ENCODE measurements around the gene POLR1A.

The POLR1A gene

GRCh38 chr2:86123328-86123925 lies 17.7 kb upstream of the POLR1A start:
- Histone ChIP-seq H3K36me3 (ENCODE audit: control insufficient read depth, low read length) (peaks cover 99% of the 10 kb centered on the region), H3K27ac (ENCODE audit: low read depth, low read length) (no peak overlapping the region), H4K20me1 (ENCODE audit: control insufficient read depth, insufficient read depth, low read depth, low read length) (no peaks in the 10 kb centered on the region; the same call in 1 of the 2 replicates), H3K79me2 (ENCODE audit: control insufficient read depth, low read length) (peaks cover 10% of the 10 kb centered on the region), H3K27me3 (ENCODE audit: control insufficient read depth, low read length) (no peaks in the 10 kb centered on the region), H3K9me2 (replicated peaks; ENCODE audit: control insufficient read depth, low read length) (no peaks in the 10 kb centered on the region), H3F3A (ENCODE audit: control insufficient read depth, insufficient read depth) (no peaks in the 10 kb centered on the region), H3K4me2 (ENCODE audit: low read length) (no peak overlapping the region), H3K4me3 (ENCODE audit: low read length) (no peak overlapping the region), H3K9me3 (ENCODE audit: control insufficient read depth, insufficient read depth, low read length) (no peaks in the 10 kb centered on the region), H3K4me1 (ENCODE audit: control insufficient read depth, low read length) (no peaks in the 10 kb centered on the region)
- TF ChIP-seq, protein P1, sequence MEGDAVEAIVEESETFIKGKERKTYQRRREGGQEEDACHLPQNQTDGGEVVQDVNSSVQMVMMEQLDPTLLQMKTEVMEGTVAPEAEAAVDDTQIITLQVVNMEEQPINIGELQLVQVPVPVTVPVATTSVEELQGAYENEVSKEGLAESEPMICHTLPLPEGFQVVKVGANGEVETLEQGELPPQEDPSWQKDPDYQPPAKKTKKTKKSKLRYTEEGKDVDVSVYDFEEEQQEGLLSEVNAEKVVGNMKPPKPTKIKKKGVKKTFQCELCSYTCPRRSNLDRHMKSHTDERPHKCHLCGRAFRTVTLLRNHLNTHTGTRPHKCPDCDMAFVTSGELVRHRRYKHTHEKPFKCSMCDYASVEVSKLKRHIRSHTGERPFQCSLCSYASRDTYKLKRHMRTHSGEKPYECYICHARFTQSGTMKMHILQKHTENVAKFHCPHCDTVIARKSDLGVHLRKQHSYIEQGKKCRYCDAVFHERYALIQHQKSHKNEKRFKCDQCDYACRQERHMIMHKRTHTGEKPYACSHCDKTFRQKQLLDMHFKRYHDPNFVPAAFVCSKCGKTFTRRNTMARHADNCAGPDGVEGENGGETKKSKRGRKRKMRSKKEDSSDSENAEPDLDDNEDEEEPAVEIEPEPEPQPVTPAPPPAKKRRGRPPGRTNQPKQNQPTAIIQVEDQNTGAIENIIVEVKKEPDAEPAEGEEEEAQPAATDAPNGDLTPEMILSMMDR (IDR thresholded peaks at IDR 0.05; ENCODE audit: low read depth, low read length, poor library complexity, severe bottlenecking), result no peak
- TF ChIP-seq EZH2phosphoT487 (IDR thresholded peaks at IDR 0.05; ENCODE audit: borderline replicate concordance, low read length), result no peak

DNA sequence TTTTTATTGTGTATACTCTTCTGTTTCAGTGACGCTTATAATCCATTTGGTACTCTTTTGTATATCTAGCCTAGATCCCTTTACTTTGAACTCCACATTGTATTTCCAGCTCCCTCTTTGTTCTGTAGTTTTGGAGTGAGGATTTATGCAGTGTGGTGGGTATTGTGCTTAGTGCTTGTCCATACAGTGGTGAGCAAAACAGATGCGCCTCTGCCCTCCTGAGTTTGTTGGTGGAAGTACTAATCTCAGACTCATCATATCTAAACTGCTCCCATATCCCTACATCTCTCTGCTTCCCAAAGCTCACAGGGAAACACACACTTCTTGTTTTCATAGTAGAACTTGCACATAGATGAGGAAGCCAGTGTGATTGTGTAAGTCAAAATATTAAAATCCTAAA lies 12.4 kb upstream of the POLR1A start:
- Histone ChIP-seq H3F3A (ENCODE audit: control insufficient read depth, insufficient read depth) (peaks cover 3% of the 10 kb centered on the region; the same call in 1 of the 2 replicates), H3K27ac (ENCODE audit: low read depth, low read length) (no peak overlapping the region), H3K79me2 (ENCODE audit: control insufficient read depth, low read length) (peaks cover 42% of the 10 kb centered on the region), H3K27me3 (ENCODE audit: control insufficient read depth, low read length) (no peaks in the 10 kb centered on the region), H3K4me3 (ENCODE audit: low read length) (no peak overlapping the region), H3K36me3 (ENCODE audit: control insufficient read depth, low read length) (peaks cover 98% of the 10 kb centered on the region), H3K4me2 (ENCODE audit: low read length) (no peak overlapping the region), H3K9me2 (replicated peaks; ENCODE audit: control insufficient read depth, low read length) (no peaks in the 10 kb centered on the region), H3K4me1 (ENCODE audit: control insufficient read depth, low read length) (no peaks in the 10 kb centered on the region), H4K20me1 (ENCODE audit: control insufficient read depth, insufficient read depth, low read depth, low read length) (0 out of 2 replicates have a peak, but pooled peaks cover 3% of the 10 kb centered on the region), H3K9me3 (ENCODE audit: control insufficient read depth, insufficient read depth, low read length) (no peaks in the 10 kb centered on the region)
- no peak for TF ChIP-seq EZH2phosphoT487 (IDR thresholded peaks at IDR 0.05; ENCODE audit: borderline replicate concordance, low read length)
- TF ChIP-seq, protein P1 (IDR thresholded peaks at IDR 0.05; ENCODE audit: low read depth, low read length, poor library complexity, severe bottlenecking), result no peak

DNA sequence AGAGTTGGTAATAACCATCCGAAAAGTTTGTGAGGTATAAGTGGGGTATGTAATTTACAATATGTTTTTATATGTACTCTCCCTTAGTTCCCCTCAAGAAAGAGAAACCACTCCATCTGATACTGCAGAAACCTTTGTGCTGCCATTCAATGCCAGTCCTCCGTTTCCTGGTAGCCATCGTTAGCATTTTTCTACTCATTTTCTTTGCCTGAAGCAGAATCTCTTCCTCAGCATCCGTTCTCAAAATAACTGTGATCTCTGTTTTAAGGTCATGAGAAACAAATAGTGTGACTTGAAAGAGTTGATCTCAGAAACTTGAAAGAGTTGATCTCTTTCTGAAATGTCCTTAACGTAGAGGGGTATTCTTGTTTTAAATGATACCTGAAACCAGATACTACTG lies 1.3 kb upstream of the POLR1A start:
- H3K27ac ChIP-seq (ENCODE audit: low read depth, low read length), result peak overlapping the region; percentile 63
- H3K36me3 ChIP-seq (ENCODE audit: control insufficient read depth, low read length), result peaks cover 80% of the 10 kb centered on the region
- no peaks in the 10 kb centered on the region for H3K9me3 ChIP-seq (ENCODE audit: control insufficient read depth, insufficient read depth, low read length)
- H3K79me2 ChIP-seq (ENCODE audit: control insufficient read depth, low read length), result peaks cover 93% of the 10 kb centered on the region
- peaks cover 37% of the 10 kb centered on the region for H3K4me1 ChIP-seq (ENCODE audit: control insufficient read depth, low read length)
- H3K4me2 ChIP-seq (ENCODE audit: low read length), result peak overlapping the region; percentile 88
- no peaks in the 10 kb centered on the region for H3K27me3 ChIP-seq (ENCODE audit: control insufficient read depth, low read length)
- TF ChIP-seq, protein P1 (IDR thresholded peaks at IDR 0.05; ENCODE audit: low read depth, low read length, poor library complexity, severe bottlenecking), result no peak
- TF ChIP-seq EZH2phosphoT487 (IDR thresholded peaks at IDR 0.05; ENCODE audit: borderline replicate concordance, low read length), result no peak
- no peaks in the 10 kb centered on the region; the same call in 1 of the 2 replicates for H3F3A ChIP-seq (ENCODE audit: control insufficient read depth, insufficient read depth)
- H3K4me3 ChIP-seq (ENCODE audit: low read length), result peak overlapping the region; percentile 95
- H4K20me1 ChIP-seq (ENCODE audit: control insufficient read depth, insufficient read depth, low read depth, low read length), result peaks cover 37% of the 10 kb centered on the region
- H3K9me2 ChIP-seq (replicated peaks; ENCODE audit: control insufficient read depth, low read length), result no peaks in the 10 kb centered on the region
